GM12872 (cell line): Measurements from ENCODE around the gene CAMK1D.
A peak's percentile ranks its signal among the peaks of the same experiment; 100 is the strongest.

ENCODE experiments used
- TF ChIP-seq, protein P1 (sequence below): IDR thresholded peaks from 3 replicates; pipeline ENCODE4 v1.5.1; 2011; ENCODE audit warnings: low read depth, mild to moderate bottlenecking, low read length, moderate library complexity; ENCODE audit not compliant: insufficient read depth

Gene CAMK1D

GRCh38 chr10:12609435-12609834, 260.1 kb downstream of the CAMK1D start:
- TF ChIP-seq, protein P1, sequence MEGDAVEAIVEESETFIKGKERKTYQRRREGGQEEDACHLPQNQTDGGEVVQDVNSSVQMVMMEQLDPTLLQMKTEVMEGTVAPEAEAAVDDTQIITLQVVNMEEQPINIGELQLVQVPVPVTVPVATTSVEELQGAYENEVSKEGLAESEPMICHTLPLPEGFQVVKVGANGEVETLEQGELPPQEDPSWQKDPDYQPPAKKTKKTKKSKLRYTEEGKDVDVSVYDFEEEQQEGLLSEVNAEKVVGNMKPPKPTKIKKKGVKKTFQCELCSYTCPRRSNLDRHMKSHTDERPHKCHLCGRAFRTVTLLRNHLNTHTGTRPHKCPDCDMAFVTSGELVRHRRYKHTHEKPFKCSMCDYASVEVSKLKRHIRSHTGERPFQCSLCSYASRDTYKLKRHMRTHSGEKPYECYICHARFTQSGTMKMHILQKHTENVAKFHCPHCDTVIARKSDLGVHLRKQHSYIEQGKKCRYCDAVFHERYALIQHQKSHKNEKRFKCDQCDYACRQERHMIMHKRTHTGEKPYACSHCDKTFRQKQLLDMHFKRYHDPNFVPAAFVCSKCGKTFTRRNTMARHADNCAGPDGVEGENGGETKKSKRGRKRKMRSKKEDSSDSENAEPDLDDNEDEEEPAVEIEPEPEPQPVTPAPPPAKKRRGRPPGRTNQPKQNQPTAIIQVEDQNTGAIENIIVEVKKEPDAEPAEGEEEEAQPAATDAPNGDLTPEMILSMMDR = no peak

- TF ChIP-seq, protein P1 = no peak
These were observed 263.8 kb downstream of the CAMK1D start for GRCh38 chr10:12613136-12613535.

DNA sequence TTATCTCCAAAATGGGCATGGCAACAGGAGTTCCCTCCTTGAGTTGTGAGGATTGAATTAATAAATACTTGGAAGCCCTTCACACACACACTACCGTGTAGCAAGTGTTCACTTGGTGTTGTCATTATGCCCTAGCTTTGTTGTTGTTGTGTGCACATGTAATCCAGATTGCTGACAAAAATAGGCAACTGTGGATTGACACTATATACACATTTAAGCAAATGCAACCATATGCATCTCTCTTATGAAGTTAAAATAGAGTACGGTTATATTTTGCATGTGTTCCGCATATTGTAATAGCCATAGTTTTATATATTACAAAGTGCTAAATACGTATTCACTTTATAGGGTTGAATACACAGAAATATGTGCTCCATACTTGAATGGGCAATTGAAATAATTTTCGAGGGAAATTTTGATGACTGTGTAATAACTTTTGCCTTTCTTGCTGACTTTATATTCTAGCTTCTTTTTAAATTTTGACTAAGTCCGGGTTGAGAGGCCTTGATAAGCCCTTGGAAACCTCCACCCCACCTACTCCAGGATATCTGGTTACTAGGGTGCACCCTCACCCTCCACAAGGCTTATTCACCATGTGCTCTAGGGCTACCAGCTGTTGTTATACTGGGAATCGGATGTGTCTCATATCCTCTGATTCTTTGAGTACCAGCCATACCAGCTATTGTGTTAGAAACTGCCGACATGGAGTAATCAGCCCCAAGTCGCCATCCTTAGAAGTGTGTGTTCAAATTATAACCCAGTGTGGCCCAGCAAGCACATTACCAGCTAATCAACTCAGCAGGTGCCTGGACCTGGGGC, 265.0 kb downstream of the CAMK1D start:
- TF ChIP-seq, protein P1 = no peak

DNA sequence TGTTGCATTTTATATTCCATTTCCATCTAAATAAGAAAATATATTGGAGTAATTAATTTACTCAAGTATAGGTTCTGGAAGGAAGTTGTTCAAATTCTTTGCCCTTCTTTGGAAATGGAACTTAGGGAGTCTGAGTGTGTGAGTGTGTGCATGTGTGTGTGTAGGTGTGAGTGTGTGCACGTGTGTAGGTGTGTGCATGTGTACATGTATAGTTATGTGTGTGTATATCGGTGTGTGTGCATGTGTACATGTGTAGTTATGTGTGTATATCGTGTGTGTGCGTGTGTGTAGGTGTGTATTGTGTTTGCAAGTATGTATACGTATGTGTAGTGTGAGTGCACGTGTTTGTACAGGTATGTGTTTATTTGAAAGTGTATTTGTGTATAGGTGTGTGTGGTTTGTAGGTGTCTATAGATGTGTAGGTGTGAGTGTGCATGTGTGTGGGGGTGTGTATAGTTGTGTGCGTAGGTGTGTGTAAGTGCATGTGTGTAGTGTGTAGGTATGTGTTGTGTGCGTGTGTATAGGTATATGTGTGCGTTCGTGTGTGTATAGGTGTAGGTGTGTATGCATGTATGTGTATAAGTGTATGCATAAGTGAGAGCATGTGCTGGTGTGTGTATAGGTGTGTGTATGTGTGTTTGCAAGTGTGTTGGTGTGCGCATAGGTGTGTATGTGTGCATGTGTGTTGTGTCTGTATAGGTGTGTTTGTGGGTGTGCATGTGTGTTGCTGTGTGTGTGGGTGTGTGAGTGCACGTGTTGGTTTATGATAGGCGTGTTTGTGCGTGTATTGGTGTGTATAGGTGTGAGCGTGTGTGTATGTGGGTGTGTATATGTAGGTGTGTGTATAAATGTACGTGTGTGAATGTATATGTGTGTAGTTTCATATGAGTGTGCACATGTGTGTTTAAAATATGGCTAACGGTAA, 266.2 kb downstream of the CAMK1D start:
- TF ChIP-seq, protein P1 = no peak

- TF ChIP-seq, protein P1 = peak; percentile 11; the same call in 1 of the 3 replicates
These were observed 268.1 kb downstream of the CAMK1D start for GRCh38 chr10:12617191-12618175.

- TF ChIP-seq, protein P1 = no peak
These were observed 272.7 kb downstream of the CAMK1D start for GRCh38 chr10:12622016-12622415.
